HCEC 1CT (cell line): ENCODE measurements around the gene NKX3-2.
A peak's percentile ranks its signal among the peaks of the same experiment; 100 is the strongest.

Experiments
- DNase-seq: peaks from one replicate; pipeline ENCODE4 v3.0.0-alpha.2; 2017

NKX3-2 gene

DNA sequence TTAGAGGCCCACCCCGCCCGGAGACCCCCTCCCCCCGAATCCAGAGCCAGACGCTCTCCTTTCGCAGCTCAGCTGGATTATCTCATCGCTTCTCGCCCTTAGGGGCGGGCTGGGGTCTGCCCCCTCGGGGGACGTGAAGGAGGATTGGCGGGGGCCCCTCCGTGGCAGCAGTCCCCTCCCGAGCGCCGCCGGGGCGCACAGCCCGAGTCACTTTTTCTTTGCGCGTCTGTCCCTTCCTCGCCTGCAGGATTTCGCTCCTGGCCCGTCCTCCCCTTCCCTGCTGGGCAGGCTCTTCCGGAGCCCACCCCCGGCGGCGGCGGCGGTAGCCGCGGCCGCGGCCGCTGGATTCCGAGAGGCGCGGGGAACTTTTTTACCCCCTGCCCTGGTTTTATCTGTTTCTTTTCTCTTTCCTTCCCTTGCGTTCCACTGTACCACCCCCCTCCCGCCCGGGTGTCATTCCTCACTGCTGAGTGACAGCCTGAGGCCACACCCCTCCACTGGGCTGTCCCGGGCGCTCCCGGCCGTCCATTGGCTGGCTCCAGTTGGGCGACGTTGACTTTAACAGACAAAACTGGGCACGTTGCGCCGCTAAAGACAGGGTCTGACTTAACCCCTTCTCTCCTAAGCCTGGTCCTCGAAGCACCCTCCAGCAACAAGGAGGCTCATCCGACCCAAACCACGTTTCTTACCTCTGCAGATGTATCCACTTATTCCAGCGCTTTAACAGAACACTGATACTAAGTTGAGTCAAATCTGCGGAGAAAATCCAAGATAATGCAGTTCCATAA is 492 bp upstream of the NKX3-2 start:
- DNase-seq: peak; percentile 67

- DNase-seq: no peak
Observed at GRCh38 chr4:13543032-13543838, 1.1 kb downstream of the NKX3-2 start.

DNA sequence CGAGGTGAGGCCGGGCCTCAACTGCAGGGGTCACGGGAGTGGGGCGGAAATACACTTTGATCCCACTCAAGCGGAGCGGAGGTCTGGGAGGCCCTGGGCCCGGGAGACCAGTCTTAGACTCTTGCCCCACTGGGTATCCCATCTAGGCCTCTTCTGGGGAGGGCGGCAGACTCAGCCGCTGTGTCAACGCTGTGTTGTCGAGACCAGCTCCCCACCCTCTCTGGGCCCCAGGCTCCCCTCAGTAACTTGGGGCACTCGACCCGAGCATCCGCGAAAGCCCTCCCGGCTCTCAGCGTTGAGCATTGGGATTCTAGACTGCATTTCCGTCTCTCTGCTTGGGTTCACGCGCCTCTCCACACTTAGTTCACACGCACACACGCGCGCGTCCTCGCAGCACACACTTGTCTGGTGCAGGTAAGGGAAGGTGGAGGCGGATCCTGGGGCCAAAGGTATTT is 1.7 kb downstream of the NKX3-2 start:
- no peak for DNase-seq

DNA sequence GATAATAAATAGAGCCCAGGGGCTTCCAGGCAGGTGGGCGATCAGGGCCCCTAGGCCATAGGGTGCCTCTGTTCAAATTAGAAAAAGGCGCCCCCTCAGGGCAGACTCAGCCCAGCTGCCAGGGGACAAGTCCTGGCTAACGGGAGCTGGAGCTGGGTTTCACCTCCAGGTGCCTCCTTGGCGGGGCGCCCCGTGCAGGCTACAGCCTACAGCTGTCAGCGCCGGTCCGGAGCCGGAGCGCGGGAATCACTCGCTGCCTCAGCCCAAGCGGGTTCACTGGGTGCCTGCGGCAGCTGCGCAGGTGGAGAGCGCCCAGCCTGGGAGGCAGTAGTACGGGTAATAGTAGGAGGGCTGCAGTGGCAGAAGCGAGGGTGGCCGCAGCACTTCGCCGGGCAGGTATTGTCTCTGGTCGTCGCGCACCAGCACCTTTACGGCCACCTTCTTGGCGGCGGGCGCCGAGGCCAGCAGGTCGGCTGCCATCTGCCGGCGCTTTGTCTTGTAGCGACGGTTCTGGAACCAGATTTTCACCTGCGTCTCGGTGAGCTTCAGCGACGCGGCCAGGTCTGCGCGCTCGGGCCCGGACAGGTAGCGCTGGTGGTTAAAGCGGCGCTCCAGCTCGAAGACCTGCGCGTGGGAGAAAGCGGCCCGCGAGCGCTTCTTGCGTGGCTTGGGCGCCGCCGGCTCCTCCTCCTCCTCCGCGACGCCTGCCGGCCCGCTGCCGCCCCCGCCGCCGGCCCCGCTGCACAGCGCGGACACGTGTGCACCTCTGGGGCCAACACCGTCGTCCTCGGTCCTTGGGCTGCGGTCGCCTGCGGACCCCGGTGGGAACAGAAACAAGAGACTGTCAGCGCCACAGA is 2.4 kb downstream of the NKX3-2 start:
- DNase-seq: no peak

GRCh38 chr4:13541176-13541604 is 3.1 kb downstream of the NKX3-2 start:
- no peak for DNase-seq

GRCh38 chr4:13540446-13541175 is 3.7 kb downstream of the NKX3-2 start:
- DNase-seq: no peak

GRCh38 chr4:13539619-13540445 is 4.5 kb downstream of the NKX3-2 start:
- DNase-seq: no peak

DNA sequence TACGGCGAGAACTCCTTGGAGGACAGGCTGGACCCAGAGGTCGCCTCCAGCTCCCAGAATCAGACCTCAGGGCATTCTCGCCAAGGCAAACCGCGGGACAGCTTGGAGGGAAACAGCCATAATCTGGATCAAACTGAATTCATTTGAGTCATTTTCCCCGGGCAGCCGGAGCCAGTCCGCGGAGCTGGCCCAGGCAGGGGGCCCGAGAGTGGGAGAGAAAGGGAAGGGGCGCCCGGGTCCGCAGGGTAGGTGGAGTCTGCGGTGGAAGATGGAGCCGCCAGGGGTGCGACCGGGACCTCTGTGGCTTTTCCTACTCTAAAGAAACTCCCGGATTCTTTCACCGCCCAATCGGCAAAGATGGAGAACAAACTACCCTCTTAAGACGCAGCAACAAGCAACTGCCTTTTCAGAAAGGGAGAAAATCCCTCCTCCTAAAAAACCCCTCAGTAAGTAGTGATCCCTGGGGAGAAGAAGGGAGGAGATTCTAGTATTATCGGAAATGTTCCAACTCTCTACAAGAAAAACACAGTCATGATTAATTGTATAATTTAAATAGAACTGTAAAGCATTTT is 5.2 kb downstream of the NKX3-2 start:
- no peak for DNase-seq

GRCh38 chr4:13538427-13538973 is 5.8 kb downstream of the NKX3-2 start:
- no peak for DNase-seq

DNA sequence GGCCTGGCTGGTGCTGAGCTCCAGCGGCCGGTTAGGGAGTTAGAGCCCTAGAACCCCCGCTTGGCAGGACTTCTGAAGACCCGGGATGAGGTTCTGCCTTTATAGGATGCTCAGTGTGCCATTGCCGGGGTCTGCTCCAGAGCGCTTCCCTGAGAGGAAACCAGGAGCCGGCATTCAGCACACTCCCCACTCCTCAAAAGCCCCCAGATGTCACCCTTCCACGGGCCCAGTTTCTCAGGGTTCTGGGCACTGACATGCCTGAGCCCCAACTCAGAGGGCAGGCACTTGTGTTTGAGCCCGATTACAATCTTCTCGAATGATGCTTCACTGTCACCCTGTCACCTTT is 6.5 kb downstream of the NKX3-2 start:
- DNase-seq: no peak

DNA sequence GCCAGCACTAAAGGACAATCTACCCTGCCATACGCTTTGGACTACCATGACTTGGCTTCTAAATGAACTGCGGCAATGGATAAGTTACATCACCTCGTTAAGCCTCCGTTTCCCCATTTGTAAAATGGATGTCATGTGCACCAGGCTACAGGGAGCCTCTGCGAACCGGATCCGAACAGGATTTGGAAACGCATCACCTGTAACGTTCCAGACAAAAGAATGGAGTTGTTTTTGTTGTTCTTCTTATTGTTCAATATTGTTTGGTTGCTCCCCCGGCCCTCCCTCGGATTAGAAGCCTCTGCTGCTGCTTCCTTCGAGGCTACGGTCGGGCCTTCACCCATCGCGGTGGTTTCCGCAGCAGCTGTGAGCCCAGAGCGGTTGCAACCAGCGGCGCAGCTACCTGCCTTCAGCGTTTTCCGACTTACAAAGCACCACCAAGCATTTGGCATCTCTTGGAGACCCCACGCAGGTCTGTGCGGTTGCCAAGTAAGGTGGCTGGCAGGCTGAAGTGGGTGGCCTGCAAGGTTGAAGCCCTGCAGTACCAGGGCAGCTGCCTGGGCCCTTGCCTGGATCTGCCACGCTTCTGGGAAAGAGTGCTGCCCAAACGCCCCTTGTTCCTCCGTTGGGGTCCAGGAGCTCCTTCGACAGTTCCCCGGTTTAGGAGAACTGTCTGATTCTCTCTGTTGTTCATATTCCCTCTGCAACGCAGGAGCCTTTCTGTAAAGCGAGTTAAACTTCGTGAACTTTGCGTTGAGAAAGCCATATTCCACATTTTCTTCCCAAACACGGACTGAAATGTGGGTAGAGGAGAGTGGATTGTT is 7.1 kb downstream of the NKX3-2 start:
- DNase-seq: no peak

DNA sequence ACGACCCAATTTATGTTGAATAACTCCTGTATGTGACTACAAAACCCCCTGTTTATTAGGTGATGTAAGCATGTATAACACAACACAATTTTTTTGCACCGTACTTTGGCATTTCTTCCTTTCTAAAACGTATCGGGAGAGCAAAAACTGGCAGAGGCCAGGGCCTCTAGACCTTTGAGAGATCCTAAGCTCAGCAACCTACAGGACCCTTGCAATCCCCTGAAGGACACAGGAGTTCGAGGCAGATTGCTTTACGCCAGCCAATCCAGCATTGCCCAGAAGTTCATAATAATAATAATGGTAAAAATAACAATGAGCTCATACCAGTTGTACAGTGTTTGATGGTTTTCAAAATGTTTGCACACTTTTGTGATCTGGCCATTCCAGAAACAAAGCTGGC is 7.7 kb downstream of the NKX3-2 start:
- no peak for DNase-seq

DNA sequence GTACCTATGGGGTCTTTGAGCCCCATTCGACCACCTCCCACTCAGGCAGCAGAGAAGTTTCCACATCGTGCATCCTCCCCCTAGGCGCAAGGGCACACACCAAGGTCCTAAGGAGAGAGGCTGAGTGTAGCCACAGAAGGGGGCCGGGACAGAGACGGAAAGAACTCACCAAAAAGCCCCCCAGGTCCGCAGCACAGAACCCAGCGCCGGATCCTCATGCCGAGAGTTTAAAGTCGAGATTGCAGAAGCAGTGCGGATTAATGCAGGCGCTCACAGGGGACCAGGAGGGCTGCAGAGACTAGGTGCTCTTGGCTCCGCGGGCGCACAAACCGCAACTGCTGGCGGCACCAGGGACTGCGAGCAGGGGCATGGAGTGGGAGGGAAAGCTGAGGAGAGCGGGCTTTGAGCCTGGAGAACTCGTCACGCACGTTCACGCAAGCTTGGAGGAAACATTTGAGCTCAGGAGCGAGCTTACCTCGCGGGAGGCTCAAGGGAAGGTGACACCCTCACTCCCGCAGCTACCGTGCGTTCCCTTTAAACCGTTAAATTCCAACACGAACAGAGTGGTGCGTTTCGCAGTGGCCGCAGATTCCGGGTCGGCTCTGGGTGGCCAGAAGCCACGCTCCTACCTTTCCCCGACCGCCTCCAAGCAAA is 8.5 kb downstream of the NKX3-2 start:
- no peak for DNase-seq

- DNase-seq: no peak
Observed at GRCh38 chr4:13535118-13535517, 9.2 kb downstream of the NKX3-2 start.

- DNase-seq: no peak
Observed at GRCh38 chr4:13534344-13535063, 9.8 kb downstream of the NKX3-2 start.

- DNase-seq: no peak
Observed at GRCh38 chr4:13533670-13534343, 10.5 kb downstream of the NKX3-2 start.

DNA sequence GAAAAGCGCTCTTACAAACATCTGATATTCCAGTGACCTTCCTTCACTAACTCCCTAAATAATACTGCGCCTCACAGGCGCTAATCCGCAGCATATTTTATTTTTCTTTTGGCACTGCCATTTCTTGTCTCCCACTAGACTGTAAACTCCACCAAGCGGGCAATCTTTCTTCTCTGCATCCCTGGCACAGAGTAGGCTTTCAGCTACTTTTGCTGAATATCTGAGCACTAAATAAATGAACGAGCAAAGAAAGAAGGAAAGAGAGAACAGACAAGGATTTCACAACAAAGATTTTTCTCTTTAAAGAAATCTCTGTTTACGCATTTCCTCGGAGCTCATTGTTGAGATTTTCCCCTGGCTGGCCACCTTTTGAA is 12.7 kb downstream of the NKX3-2 start:
- DNase-seq: no peak
